ENCODE data around the gene RPUSD1. TPM values are rescaled to one million over a fixed set of nuclear protein-coding genes. Genes with fewer than 3 reads are reported as not detected.
"Not testable (repeated sequence)": the region's sequence is repeated elsewhere in the genome, so short reads cannot be mapped to it uniquely, and the experiment has no call there.

RPUSD1 gene
- total RNA-seq, 2 donors from 2014 or later, result 24.1 to 34.4 TPM

GRCh38 chr16:776824-777223 is 11.4 kb downstream of the RPUSD1 start:
- Histone ChIP-seq H3K27ac (ENCODE audit: low read depth, low read length) (no peak overlapping the region), H3K4me1 (ENCODE audit: control insufficient read depth, insufficient read depth, low read length) (no peaks in the 10 kb centered on the region), H3K9ac (ENCODE audit: extremely low read depth, low read length, poor library complexity, severe bottlenecking) (no peak overlapping the region), H3K4me3 (ENCODE audit: low read length) (no peak overlapping the region), H3K36me3 (ENCODE audit: control insufficient read depth, insufficient read depth, low read length) (no peaks in the 10 kb centered on the region), H3K9me3 (ENCODE audit: control insufficient read depth, low read length) (no peaks in the 10 kb centered on the region), H3K27me3 (ENCODE audit: control insufficient read depth, insufficient read depth, low read length, poor library complexity, severe bottlenecking) (peaks cover 3% of the 10 kb centered on the region)
- no peaks in the 10 kb centered on the region for H3K36me3 Mint-ChIP-seq (ENCODE audit: low read depth)
- no peak overlapping the region for H3K4me3 Mint-ChIP-seq
- no peaks in the 10 kb centered on the region for H3K9me3 Mint-ChIP-seq
- no peak for DNase-seq
- WGBS, 2 experiments (ENCODE audit: insufficient coverage in 1 of 2, insufficient read length in 1 of 2), result 92 to 93% methylated on average over 8 of the region's 9 CpGs
- H3K27me3 Mint-ChIP-seq (ENCODE audit: insufficient read depth), result peaks cover 6% of the 10 kb centered on the region
- H3K27ac Mint-ChIP-seq, result no peak overlapping the region
- no peaks in the 10 kb centered on the region for H3K4me1 Mint-ChIP-seq
- no peak for TF ChIP-seq CTCF (conservative IDR thresholded peaks at IDR 0.05)

GRCh38 chr16:776298-776697 is 11.9 kb downstream of the RPUSD1 start:
- H3K4me1 Mint-ChIP-seq; H3K36me3 ChIP-seq (ENCODE audit: control insufficient read depth, insufficient read depth, low read length); DNase-seq; H3K9me3 ChIP-seq (ENCODE audit: control insufficient read depth, low read length); H3K9ac ChIP-seq (ENCODE audit: extremely low read depth, low read length, poor library complexity, severe bottlenecking); H3K4me1 ChIP-seq (ENCODE audit: control insufficient read depth, insufficient read depth, low read length); H3K27me3 ChIP-seq (ENCODE audit: control insufficient read depth, insufficient read depth, low read length, poor library complexity, severe bottlenecking); H3K27ac ChIP-seq (ENCODE audit: low read depth, low read length); H3K27ac Mint-ChIP-seq; H3K4me3 ChIP-seq (ENCODE audit: low read length); H3K9me3 Mint-ChIP-seq; H3K4me3 Mint-ChIP-seq; H3K36me3 Mint-ChIP-seq (ENCODE audit: low read depth); H3K27me3 Mint-ChIP-seq (ENCODE audit: insufficient read depth): not testable (repeated sequence)
- WGBS, 2 experiments (ENCODE audit: insufficient coverage in 1 of 2, insufficient read length in 1 of 2), result 93 to 97% methylated on average over 8 to 9 of the region's 10 CpGs

GRCh38 chr16:775236-775796 is 12.9 kb downstream of the RPUSD1 start:
- Histone ChIP-seq H3K27ac (ENCODE audit: low read depth, low read length) (no peak overlapping the region), H3K4me1 (ENCODE audit: control insufficient read depth, insufficient read depth, low read length) (no peaks in the 10 kb centered on the region), H3K9me3 (ENCODE audit: control insufficient read depth, low read length) (no peaks in the 10 kb centered on the region), H3K36me3 (ENCODE audit: control insufficient read depth, insufficient read depth, low read length) (no peaks in the 10 kb centered on the region), H3K9ac (ENCODE audit: extremely low read depth, low read length, poor library complexity, severe bottlenecking) (no peak overlapping the region), H3K27me3 (ENCODE audit: control insufficient read depth, insufficient read depth, low read length, poor library complexity, severe bottlenecking) (no peaks in the 10 kb centered on the region), H3K4me3 (ENCODE audit: low read length) (no peak overlapping the region)
- no peak for TF ChIP-seq CTCF (conservative IDR thresholded peaks at IDR 0.05)
- Mint-ChIP-seq H3K4me3 (no peak overlapping the region), H3K27ac (no peak overlapping the region), H3K9me3 (no peaks in the 10 kb centered on the region), H3K36me3 (ENCODE audit: low read depth) (no peaks in the 10 kb centered on the region), H3K27me3 (ENCODE audit: insufficient read depth) (no peaks in the 10 kb centered on the region), H3K4me1 (no peaks in the 10 kb centered on the region)
- DNase-seq, result no peak
- WGBS, 2 experiments (ENCODE audit: insufficient coverage in 1 of 2, insufficient read length in 1 of 2), result 89 to 94% methylated on average over 26 to 36 of the region's 36 CpGs

Data from endodermal cell (in vitro differentiated cells).